ENCODE results near the gene CACNB4. TPM values are rescaled to one million over a fixed set of nuclear protein-coding genes. Genes with fewer than 3 reads are reported as not detected.

The CACNB4 gene
- total RNA-seq, 1 donor from 2014 or later = 13.7 TPM

GRCh38 chr2:152088006-152088405 lies 10.8 kb downstream of the CACNB4 start:
- DNase-seq = no peak

GRCh38 chr2:152086231-152086630 lies 12.6 kb downstream of the CACNB4 start:
- no peak for DNase-seq

GRCh38 chr2:152084076-152084475 lies 14.8 kb downstream of the CACNB4 start:
- DNase-seq = no peak

DNA sequence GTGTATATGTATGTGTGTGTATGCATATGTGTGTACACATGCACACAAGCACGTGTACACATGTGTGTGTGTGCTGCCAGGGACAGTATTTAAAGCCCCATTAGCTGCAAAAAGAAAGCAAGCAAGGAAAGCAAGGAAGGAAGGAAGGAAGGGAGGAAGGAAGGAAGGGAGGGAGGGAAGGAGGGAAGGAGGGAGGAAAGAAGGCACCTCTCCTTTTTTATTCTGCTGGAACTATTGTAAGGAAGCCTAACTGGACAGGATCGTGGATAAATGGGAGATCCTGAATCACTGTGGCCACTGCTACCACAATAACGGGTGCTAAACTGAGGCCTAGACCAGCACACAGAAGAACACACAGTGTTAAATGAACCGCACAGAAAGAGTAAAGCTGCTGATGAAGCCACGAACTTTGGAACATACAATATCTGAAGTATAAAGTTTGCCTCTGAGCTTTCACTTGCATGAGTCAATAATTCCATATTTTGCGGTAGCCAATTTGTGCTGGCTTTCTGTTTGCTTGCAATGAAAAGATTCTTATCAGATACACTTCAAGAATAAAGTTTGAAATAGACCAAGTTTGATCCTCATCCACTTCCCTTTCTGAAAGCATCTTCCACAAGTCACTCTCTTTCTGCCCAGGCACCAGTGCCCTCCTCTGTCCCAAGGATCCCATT lies 15.5 kb downstream of the CACNB4 start:
- DNase-seq = no peak

DNA sequence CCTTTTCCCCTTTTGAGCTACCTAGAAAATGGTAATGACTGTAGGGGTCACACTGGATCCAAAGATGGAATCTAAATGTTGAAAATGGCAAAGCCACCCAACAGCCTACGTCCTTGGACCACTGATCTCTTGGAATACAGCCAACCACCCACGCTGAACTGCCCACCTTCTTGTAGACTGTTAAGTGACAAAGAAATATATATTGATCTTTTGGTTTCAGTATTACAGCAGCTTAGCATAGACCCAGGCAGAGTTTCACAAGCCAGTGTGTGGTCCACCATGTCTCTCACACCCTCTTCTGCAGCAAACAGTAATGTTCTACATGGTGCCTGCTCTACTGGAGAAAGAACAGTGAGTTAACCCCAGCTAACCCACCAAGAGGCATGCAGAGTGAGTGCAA lies 20.2 kb downstream of the CACNB4 start:
- DNase-seq = no peak

DNA sequence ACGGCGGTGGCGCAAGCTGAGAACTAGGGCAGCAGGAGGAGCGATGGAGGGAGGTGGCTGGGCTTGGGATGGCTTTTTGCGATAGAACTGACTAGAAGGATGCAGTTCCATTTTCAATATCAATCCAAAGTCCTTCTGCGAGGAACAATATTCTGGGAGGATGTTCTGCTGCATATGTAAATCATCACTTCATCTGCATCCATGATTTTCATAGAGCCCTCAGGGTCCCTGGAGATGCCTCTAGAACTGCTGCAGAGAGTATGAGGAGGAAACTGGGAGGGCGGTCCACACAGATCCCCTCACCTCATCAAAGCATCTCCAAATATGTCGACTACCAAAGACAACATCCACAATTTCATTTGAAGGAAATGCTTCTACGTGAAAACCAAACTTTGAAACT lies 20.8 kb downstream of the CACNB4 start:
- no peak for DNase-seq

DNA sequence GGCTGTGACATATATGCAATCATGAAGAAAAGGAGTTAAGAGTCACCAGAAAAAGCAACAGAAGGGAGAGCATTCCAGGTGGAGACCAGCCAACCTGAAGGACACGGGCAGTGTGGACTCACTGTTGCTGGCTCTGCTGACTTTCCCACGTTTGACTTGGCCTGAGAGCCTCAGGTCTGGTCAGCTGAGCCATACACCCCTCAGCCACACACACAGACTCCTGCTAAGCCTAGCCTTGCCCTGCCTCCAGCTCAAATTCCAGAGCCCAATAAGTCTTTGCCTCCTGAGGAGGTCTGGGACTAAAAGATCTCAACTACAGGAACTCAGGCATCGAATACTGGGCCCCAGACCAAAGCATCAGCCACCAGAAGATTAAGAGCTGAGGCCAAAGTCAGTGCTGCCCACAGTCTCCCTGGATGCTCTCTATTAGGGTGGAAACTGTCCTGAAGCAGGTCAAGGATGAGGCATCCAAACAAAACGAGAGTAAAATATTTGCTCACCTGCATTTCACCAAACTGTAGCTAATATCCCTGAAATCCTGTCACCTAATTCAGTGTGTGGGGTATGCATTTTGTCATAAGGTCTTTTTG lies 23.3 kb downstream of the CACNB4 start:
- DNase-seq = no peak

DNA sequence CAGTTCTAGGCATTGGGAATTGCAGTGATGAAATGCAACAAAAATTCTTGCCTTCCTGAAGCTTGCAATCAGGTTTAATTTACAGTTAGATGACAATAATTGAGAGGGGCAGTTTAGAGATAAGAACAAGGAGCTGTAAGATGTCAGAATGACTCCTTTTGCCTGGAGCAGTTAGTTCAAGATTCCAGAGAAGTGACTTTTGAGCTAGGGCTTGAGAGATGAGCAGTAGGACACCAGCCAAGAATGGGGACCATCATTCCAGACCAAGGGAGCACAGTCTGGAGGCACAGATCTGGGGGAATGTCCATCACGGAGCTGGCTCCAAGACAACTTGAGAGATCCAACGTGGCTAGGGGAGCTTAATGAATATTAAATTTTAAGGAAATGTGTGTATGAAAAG lies 26.8 kb downstream of the CACNB4 start:
- no peak for DNase-seq

DNA sequence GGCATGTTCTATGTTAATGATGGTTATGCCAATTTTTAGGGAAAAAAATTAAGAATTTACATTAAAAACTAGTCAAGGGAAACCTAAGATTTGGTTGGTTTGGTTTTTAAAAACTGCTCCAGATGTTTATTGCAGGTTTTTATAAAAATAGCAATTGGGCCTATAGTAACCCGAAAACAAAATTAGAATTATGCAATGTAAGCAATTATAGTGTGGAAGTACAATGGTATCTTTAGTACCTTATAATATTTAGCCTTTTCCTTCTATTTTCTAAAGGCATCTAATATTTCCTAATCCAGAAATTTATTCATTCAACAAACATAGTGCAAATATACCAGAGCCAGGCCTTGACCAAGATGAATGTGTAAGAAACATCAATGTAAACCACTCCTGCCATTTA lies 27.3 kb downstream of the CACNB4 start:
- DNase-seq = no peak

- no peak for DNase-seq
Observed at GRCh38 chr2:152071092-152071491, 27.8 kb downstream of the CACNB4 start.

- DNase-seq = no peak
Observed at GRCh38 chr2:152068226-152068625, 30.6 kb downstream of the CACNB4 start.

DNA sequence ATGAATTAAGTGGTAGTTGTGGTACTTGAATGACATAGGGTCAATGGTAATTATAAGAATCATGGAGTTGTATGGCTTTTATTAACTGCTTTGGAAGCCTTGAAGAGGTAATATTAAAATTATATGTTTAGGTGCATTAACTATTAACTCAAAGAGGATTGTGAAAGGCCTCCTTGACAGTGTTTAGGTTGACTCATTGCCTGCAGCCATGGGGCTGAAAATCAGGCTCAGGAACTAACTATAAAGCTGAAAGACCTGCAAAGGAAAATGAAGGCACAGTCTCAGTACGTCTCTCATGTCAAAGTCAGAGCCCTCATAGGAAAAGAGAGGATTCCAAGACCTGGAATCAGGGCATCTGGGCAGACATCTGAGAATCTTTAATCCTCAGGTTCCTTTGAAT lies 31.0 kb downstream of the CACNB4 start:
- DNase-seq = no peak

- DNase-seq = no peak
Observed at GRCh38 chr2:152065945-152066344, 32.9 kb downstream of the CACNB4 start.

DNA sequence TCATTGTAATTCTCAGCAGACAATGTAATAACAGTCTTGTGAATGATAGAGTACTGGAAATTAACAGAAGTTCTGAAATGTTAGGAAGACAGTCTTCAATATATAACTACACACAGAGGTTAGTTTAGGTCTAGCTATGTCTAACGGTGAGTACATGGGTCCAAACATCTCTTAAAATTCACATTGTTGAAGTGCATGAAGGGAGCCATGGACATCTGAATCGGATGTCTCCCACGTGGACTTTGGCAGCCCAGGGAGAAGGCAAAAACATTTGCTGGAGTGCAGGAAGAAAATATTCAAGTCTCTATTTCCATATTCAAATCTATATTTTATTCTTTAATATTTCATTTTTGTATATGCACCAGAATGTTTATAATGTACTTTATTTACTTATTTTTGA lies 34.8 kb downstream of the CACNB4 start:
- DNase-seq = no peak

- DNase-seq = no peak
Observed at GRCh38 chr2:152063325-152063924, 35.4 kb downstream of the CACNB4 start.

DNA sequence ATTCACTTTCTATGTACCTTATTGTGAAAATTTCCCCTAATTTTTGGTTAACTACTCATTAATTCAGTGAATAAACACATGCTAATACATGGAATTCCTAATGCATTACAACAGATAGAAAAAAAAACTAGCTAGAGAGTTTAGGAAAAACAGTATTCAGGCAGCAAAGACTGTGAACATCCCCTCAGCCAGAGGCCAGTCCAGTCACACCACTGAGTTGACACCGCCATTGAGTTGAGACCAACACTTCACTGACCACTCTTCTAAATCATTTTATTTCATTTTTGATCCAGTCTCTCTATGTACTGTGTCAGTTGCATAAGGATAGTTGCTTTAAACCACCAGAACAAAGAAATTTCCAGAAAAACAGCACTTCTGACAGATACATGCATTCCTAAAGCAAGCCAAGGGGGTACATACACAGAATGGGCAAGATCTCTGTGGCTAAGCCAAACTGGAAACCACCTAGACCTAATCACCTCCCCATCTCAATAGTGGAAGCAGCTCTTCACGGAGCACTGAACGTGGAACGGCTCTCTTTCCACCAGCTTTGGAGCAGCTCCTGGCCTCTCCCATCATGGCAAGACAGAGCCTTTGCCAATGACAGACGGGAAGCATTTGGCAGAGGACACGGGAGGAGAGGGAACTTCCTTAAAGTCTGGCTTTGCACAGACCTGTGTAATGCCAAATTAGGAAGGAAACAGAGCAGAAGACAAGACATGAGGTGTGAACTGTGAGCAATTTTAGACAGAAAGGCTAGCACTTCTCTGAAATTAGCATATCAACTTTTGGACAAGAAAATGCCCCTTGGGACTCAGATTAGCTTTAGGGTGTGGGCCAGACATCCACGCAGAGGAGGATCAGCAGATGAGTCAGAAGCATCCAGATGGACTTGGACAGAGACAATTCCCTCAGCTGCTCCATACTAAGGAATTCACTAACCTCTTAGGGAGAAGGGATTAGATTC lies 36.4 kb downstream of the CACNB4 start:
- peak; percentile 76 for DNase-seq

- no peak for DNase-seq
Observed at GRCh38 chr2:152061383-152061782, 37.5 kb downstream of the CACNB4 start.

DNA sequence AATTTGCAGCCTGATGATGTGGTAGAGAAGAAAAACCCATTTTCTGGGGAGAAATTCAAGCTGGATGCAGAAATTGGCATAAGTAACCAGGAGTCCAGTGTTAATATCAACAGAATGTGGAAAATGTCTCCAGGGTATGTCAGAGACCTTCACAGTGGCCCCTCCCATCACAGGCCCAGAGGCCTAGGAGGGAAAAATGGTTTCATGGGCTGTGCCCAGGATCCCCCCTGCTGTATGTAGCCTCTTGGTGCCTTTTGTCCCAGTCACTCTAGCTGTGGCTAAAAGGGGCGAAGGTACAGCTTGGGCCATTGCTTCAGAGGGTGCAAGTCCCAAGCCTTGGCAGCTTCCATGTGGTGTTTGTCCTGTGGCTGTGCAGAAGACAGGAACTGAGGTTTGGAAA lies 40.2 kb downstream of the CACNB4 start:
- no peak for DNase-seq

GRCh38 chr2:152056418-152056817 lies 42.4 kb downstream of the CACNB4 start:
- no peak for DNase-seq

GRCh38 chr2:152055366-152056108 lies 43.3 kb downstream of the CACNB4 start:
- DNase-seq = no peak

- no peak for DNase-seq
Observed at GRCh38 chr2:152054593-152054992, 44.3 kb downstream of the CACNB4 start.

DNA sequence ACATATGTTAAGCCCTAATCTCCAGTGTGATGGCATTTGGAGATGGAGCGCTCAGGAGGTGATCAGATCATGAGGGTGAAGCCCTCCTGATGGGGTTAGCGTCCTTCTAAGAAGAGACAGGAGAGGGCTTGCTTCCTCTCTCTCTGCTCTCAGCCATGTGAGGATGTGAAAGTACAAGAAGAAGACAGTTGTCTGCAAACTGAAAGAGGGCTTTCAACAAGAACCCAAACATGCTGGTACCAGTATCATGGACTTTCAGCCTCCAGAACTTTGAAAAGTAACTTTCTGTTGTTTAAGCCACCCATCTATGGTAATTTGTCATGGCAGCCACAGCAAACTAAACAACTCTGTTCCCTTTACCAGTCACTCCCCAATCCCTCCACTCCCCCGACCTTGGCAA lies 47.4 kb downstream of the CACNB4 start:
- DNase-seq = no peak

Data from tongue (tissue), 2 donors.